ENCODE results near the gene THRAP3.
"Not testable (repeated sequence)": the region's sequence is repeated elsewhere in the genome, so short reads cannot be mapped to it uniquely, and the experiment has no call there.

The THRAP3 gene

DNA sequence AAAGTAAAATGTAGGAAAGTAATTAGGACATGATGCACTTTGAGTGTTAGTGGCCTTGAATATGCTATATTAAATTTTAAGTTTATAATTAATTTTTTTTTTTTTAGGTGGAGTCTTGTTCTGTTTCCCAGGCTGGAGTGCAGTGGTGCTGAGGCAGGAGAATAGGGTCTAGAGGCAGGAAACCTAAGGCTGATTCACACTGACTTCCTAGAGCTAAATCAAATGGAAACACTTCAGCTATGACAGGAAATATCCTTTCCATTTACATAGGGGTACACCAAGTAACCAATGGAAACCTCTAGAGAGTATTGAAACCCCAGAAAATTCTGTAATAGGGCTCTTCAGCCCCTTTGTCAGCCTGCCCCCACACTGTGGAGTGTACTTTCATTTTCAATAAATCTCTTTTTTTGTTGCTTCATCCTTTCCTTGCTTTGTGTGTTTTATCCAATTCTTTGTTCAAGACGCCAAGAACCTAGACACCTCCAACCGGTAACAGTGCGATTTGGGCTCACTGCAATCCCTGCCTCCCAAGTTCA, 17.9 kb upstream of the THRAP3 start:
- DNase-seq (ENCODE audit: low read depth in 2 of 3, low spot score in 1 of 3), result no peak

DNA sequence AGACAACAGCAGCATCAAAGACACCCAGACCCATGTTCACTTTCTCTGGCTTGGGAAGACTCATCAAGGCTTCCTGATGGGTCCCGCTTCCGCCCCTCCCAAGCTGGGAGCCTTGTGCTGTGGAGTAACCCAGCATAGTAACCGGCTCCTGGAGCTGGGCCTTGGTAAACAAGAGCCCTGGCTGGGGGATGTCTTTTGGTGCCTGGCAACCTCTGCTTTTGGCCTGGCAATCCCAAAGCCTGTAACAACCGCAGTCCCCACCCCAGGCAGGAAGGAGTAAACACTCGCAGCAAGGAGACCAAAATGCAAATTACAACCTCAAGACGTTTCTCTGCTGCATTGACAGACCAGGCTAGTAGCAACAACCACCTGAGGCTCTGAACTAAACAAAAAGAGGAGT, 16.9 kb upstream of the THRAP3 start:
- no peak for DNase-seq (ENCODE audit: low read depth in 2 of 3, low spot score in 1 of 3)

DNA sequence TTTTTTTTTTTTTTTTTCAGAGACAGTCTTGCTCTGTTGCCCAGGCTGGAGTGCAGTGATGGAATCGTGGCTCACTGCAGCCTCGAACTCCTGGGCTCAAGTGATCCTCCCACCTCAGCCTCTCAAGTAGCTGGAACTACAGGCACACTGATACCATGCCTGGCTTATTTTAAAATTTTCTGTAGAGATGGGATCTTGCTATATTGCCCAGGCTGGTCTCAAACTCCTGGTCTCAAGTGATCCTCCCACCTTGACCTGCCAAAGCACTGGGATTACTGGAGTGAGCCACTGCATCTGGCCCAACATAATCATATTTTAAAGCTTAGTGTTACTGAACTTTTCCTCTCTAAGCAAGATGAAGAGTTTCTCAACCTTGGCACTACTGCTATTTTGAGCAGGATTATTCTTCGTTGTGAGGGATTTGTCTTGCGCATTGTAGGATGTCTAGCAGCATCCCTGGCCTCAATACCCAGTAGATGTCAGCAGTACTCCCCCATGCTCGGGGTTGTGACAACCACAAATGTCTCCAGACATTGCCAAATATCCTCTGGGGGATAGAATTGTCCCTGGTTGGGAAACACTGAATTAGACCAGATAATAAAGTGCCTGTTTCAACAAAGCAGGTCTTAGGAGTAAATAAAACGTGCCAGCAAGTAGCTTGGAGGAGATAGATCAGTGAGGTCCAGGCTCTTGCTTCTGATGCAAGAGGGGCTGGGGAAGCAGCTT, 15.1 kb upstream of the THRAP3 start:
- DNase-seq (ENCODE audit: low read depth in 2 of 3, low spot score in 1 of 3), result no peak

DNA sequence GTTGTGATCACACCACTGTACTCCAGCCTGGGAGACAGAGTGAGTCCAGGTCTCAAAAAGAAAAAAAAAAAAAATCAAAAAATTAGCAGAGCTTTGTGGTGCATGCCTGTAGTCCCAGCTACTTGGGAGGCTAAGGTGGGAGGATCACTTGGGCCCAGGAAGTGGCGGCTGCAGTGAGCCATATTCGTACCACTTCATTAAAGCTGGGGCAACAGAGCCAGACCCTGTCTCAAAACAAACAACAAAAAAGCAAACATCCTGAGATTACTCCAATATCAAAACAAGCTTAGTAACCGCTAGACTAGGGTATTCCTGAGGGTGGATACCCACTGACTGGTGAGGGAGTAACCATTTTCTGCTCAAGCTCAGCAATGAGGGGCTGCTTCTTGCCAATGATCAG, 12.9 kb upstream of the THRAP3 start:
- no peak for DNase-seq (ENCODE audit: low read depth in 2 of 3, low spot score in 1 of 3)

DNA sequence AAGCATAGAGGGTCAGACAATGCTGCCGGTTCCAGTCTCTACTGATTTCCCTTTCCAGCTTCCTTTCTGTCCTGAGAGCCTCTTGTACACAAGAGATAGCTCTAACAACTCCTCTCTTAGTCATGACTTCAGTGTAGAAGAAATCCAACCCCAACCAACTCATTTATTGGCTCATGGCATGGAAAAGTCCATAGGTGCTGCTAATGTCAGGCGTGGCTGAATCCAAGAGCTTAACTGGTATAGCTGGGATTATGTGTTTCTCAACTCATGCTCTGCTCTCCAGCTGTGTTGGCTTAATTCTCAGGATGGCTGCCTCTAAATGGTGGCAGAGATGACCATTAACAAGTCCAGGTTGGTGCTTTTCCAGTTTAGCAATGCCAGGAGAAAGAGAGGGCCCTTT, 12.4 kb upstream of the THRAP3 start:
- DNase-seq (ENCODE audit: low read depth in 2 of 3, low spot score in 1 of 3), result no peak

DNA sequence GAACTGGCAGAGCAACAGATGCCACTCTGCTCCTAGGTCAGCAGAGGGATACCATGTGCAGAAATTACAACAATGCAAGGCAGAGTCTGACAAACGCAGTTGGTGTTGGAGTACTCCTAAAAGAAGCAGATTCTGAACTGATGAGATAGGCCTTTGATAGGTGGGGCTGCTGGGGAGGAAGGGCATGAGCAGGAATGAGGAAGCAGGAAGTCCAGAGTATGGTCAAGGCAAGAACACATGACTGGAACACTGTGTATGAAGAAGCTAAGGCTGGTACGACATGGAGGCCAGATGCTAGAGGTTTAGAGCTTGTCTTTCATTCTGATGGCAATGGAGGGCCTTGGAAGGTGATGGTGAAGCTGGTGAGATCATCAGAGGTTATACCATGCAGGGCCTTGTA, 11.5 kb upstream of the THRAP3 start:
- DNase-seq (ENCODE audit: low read depth in 2 of 3, low spot score in 1 of 3), result no peak

DNA sequence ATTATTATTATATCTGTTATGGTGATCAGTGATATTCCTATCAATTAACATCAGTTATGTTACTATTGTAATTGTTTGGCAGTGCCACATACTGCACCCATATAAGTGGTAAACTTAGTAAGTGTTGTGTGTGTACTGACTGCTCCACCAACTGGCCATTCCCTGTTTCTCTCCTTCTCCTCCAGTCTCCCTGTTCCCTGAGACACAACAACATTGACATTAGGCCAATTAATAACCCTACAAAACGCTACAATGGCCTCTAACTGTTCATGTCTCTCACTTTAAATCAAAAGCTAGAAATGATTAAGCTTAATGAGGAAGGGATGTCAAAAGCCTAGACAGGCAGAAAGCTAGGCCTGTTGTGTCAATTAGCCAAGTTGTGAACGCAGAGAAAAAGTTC, 6.6 kb upstream of the THRAP3 start:
- DNase-seq (ENCODE audit: low read depth in 2 of 3, low spot score in 1 of 3), result no peak

DNA sequence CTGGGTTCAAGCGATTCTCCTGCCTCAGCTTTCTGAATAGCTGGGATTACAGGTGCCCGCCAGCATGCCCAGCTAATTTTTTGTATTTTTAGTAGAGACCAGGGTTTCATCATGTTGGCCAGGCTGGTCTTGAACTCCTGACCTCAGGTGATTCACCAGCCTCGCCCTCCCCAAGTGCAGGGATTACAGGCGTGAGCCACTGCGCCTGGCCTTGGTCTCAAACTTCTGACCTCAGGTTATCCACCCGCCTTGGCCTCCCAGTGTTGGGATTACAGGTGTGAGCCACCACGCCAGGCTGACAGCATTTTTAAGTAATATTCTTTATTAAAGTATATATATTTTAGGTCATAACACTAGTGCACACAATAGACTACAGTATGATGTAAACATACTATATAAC, 2.3 kb upstream of the THRAP3 start:
- not testable (repeated sequence) for DNase-seq (ENCODE audit: low read depth in 2 of 3, low spot score in 1 of 3)

DNA sequence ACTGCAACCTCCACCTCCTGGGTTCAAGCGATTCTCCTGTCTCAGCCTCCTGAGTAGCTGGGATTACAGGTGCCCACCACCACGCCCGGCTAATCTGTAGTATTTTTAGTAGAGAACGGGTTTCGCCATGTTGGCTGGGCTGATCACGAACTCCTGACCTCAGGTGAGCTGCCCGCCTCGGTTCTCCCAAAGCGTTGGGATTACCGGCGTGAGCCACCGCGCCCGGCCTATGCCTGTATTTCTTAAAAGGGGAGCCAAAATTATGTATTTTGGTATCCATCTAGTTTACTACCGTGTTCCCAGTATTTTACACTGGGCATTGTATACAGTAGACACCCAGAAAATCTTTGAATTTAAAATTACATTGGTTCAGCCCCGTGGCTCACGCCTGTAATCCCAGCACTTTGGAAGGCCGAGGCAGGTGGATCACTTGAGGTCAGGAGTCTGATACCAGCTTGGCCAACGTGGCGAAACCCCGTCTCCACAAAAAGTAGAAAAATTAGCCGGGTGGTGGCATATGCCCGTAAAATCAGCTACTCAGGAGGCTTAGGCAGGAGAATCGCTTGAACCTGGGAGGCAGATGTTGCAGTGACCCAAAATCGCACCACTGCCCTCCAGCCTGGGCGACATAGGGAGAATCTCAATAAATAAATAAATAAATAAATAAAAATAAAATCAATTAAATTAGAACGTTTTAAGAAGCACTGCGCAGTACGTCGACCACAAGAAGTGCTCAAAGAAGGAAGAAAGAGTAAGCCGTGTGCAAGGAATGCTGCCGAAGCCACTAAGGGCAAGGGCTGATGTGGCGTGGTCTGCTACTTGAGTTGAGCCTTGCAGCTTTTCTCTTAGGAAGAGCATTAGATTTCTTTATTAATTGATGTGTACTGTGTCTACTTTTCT, 1.5 kb upstream of the THRAP3 start:
- DNase-seq (ENCODE audit: low read depth in 2 of 3, low spot score in 1 of 3), result no peak

DNA sequence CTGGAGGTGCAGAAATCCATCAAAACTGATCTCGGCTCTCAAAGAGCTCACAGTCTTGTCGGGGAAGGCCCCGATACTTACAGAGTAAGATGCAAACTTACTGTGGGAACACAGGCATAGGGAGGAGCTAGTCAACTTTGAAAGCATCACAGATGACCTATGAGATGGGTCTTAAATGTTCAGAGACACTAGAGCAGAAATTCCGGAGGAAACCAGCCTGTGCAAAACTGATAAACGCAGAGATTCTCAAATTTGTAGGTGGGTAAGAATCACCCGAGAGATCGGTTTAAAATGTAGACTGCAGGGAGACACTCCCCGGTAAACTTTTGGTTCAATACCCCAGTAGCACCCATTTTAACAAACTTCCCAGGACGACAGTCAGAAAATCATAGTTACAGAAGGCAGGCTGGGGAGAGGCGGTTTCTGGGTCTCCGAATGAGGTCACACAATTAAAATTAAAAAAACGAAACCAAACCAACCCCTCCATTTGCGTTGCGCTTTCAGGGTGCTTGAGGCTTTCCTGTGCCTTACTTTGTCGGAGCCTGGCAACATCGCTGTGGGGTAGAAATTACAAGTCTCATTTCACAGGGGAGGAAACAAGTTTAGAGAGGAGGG, 755 bp upstream of the THRAP3 start:
- peak; percentile 4 to 41 (median 17) for DNase-seq (ENCODE audit: low read depth in 2 of 3, low spot score in 1 of 3)

DNA sequence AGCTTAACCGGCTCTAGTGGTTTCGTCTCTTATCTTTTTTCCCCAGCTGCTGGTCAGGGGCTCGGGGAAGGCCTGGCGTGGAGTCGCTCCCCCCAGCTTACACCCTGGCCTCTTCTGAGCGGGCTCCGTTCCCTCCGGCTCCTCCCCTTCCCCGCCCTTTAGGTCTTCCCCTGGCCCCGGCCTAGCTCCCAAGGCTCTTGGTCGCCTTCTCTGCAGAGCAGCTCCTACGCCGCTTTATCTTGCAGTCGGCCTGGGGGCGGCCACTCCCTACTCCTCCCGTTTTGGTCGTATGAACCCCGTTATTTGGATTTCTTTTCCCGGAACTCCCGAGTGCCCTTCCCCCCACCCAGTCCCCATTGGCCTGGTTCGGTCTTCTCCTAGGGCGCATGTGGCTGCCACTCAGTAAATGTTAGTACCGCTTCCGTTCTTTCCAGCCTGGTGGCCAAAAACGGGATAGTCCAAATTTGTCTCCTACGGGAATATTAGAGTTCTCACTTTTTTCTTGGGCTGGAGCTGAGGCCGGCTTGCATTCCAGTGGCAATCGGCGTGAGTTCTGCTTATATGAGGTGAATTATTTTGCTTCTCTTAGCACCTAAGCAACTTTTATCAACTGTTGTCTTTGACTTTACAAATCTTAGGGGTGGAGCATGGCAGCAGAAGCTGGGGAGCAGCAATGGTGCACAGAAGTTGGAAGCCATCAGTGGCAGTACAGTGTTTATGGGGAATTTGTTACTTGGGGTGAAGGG, 467 bp downstream of the THRAP3 start:
- peak in 2 of 3 donors; percentile 73 to 77 for DNase-seq (ENCODE audit: low read depth in 2 of 3, low spot score in 1 of 3)

DNA sequence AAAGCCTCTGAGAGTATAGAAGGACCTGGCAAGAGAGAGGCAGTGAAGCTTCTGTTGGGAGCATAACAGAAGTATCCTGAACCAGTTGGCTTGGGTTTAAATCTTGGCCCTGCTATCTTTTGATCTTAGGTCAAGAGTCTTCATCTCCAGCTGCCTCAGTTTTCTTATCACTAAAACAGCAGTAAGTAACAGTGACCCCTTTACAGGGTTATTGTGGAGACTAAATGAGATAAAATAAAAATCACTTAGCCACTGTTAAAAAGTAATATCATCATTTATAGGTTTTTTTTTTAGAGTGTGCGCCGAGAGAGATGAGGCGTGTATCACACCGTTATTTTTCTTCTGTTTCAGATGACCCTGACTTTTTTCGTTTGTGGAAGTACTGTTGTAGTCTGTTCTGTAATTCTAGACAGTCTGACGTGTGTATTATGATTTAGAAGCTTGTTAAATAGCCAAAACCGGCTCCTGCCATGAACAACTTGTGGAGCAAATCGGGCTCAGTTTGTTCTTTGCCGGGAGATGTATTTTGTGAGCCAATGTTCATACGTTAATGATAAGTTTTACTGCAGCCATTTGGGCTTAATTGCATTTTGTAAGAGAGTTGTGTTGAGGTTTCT, 1.1 kb downstream of the THRAP3 start:
- no peak for DNase-seq (ENCODE audit: low read depth in 2 of 3, low spot score in 1 of 3)

DNA sequence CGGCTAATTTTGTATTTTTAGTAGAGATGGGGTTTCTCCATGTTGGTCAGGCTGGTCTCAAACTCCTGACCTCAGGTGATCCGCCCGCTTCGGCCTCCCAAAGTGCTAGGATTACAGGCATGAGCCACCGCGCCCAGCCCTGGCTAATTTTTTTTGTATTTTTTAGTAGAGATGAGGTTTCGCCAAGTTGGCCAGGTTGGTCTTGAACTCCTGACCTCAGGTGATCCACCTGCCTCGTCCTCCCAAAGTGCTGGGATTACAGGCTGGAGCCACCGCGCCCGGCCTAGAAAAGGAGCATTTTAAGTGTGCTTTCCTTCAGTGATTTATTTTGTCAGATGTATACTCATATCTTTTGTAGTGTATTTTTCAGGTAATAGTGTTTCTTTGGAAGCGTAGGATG, 6.0 kb downstream of the THRAP3 start:
- not testable (repeated sequence) for DNase-seq (ENCODE audit: low read depth in 2 of 3, low spot score in 1 of 3)

DNA sequence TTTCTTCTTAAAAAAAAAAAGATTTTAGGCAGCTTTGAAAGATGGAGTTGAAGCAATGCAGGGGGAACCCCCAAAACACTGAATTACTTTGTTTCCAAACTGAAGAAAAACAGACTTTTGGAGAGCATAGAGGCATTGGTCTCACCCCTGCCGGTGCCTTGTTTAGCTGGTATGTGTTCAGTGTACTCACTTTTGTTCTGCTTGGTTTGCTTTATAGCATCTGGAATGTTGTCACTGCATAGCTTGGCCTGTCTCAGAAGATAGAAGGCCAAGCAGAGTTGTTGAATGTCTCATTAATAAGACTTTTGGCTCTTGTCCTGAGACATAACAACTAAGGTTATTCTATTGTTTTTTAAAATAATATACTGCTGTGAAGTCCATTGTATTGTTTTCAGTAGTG, 6.9 kb downstream of the THRAP3 start:
- DNase-seq (ENCODE audit: low read depth in 2 of 3, low spot score in 1 of 3), result no peak

DNA sequence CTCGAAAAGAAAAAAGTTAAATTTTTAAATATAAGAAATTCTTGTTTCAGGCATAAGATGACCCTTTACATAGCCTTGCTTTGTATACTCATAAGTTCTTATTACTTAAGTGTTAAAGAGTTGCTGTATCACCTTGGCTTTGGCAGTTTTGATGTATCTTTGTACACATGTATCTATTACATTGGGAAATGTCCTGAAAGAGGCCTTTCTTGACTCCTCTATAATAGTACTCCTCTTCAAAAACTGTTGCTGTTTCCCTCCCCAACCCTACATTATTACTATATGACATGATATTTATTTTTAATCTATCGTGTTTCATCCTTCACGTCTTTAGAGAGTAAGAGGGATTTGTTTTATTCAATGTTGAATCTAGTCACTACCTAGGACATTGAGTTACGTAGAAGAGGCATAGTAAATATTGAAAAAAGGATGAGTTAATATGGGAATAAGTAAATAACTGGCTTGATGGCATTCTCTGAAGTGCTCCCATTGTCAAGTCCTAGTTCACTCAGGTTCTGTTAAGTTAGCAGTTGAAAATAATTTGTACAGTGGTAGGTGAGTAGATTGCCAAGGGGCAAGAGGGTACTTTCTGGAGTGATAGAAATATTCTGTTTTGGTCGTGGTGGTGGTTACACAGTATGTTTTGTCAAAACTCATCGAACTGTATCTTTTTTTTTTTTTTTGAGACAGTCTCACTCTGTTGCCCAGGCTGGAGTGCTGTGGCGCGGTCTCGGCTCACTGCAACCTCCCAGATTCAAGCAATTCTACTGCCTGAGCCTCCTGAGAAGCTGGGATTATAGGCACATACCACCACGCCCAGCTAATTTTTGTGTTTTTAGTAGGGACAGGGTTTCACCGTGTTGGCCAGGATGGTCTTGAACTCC, 8.2 kb downstream of the THRAP3 start:
- no peak for DNase-seq (ENCODE audit: low read depth in 2 of 3, low spot score in 1 of 3)

DNA sequence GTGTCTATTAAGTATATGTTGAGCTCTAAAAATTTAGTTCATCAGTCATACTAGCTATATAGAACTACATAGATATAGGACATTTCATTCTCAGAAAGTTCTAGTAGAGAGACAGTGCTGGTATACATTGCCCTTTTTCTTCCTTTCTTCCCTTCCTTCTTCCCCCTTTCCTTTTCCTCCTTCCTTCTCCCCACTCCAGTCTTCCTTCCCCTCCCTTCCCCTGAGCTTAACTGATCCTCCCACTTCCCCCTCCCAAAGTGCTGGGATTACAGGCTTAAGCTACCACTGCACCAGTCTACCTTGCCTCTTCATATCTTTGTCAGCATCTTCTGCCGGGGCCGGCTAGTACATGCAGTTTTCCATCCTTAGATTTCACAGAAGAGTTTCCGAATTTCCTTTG, 12.1 kb downstream of the THRAP3 start:
- DNase-seq (ENCODE audit: low read depth in 2 of 3, low spot score in 1 of 3), result no peak

DNA sequence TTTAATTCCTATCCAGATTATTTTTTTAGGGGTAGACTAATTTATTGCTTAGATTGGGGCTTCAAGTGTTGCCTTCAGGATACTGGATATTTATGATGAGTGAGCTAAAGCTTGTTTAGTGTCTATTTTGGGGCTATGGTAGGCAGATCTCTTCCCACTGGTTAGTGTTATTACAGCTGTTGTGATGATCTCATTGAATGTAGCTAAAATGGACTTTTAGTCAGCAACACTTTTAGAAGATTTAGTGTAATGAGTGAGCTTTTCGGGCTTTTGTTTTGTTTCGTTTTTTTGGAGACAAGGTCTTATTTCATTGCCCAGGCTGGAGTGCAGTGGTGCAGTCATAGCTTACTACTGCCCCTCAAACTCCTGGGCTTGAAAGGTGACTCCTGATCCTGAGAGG, 14.2 kb downstream of the THRAP3 start:
- DNase-seq (ENCODE audit: low read depth in 2 of 3, low spot score in 1 of 3), result no peak

DNA sequence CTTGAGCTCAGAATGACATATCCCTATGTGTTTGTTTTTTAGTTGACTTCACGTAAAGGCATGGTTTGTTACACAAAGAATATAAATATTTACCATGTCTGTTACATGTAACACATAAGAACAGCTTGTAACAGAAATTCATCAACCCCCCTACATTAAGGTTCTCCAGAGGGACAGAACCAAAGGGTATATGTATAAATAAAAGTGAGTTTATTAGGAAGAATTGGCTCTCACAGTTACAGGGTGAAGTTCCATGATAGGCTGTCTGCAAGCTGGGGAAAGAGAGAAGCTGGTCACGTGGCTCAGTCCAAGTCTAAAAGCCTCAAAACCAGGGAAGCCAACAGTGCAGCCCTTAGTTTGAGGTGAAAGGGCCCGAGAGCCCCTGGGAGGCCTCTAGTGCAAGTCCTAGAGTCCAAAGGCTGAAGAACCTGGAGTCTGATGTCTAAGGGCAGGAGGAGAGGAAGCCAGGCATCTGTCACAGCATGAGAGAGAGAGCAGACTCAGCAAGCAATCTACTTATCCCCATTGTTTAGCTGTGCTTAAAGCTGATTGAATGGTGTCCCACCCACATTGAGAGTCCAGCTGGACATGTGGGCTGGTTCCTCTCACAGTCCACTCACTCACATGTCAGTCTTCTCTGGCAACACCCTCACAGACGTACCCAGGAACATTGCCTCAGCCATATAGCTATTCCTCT, 15.8 kb downstream of the THRAP3 start:
- DNase-seq (ENCODE audit: low read depth in 2 of 3, low spot score in 1 of 3), result no peak

DNA sequence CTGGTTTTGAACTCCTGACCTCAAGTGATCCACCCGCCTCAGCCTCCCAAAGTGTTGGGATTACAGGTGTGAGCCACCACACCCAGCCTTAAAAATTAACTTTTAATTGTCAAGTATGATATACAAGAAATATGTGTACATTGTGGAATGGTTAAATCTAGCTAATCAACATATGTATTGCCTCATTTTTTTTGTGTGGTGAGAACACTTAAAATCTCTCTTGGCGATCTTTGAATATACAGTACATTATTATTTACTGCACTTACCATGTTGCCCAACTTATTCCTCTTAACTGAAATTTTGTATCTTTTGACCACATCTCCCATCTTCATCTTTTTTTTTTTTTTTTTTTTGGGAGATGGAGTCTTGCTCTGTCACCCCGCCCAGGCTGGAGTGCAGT, 23.3 kb downstream of the THRAP3 start:
- no peak for DNase-seq (ENCODE audit: low read depth in 2 of 3, low spot score in 1 of 3)
